GM12878 (cell line): ENCODE data around the gene TOB1. TPM values are rescaled to one million over a fixed set of nuclear protein-coding genes. Genes with fewer than 3 reads are reported as not detected.

Source experiments
- ATAC-seq: fragments of 200-7000 bp; cut with Tn5 transposase; 3 replicates; pipeline ENCODE4 v1.9.1; 2020; ENCODE audit warnings: mild to moderate bottlenecking, moderate library complexity
- BruUV-seq: library from RNA; stranded (reverse); fragments of 400-500 nt; replicated peaks from 2 replicates; lab custom pipeline; 2021; lab: Mats Ljungman, UMichigan
- CTCF ChIA-PET: fragments of 300-600 bp; sonication (Branson Sonifier 250); formaldehyde crosslinking; extraction: SDS; loops from one replicate; lab custom pipeline; 2021; ENCODE audit warnings: inconsistent platforms; lab: Yijun Ruan, JAX
- POLR2A ChIA-PET: fragments of 350-600 bp; formaldehyde crosslinking; extraction: SDS; loops from one replicate; lab custom pipeline; 2021; ENCODE audit warnings: inconsistent platforms; lab: Charles Lee
- RAD21 ChIA-PET: fragments of 300-600 bp; sonication (Branson Sonifier 250); formaldehyde crosslinking; loops from one replicate; lab custom pipeline; 2023; ENCODE audit warnings: antibody characterized with exemption; ENCODE audit not compliant: unreplicated experiment; lab: Charles Lee
- SMC1A ChIA-PET: fragments of 300-600 bp; sonication (Branson Sonifier 250); formaldehyde crosslinking; loops from one replicate; lab custom pipeline; 2023; ENCODE audit not compliant: unreplicated experiment, uncharacterized antibody; lab: Charles Lee
- DNase-seq: peaks from one replicate; pipeline ENCODE4 v3.0.0-alpha.2; 2011; ENCODE audit warnings: low read depth, low spot score
- FAIRE-seq: peaks from 3 replicates; lab custom pipeline; 2011; peaks lifted over from hg19 to GRCh38; lab: Jason Lieb, UNC
- H2AFZ ChIP-seq: 2 replicates; pipeline ENCODE4 v1.6.0; 2011; ENCODE audit warnings: low read depth, low read length, control low read depth; ENCODE audit not compliant: control insufficient read depth
- H3K27ac ChIP-seq: 2 replicates; pipeline ENCODE4 v1.5.1; 2011; ENCODE audit warnings: control low read depth; ENCODE audit not compliant: control insufficient read depth, insufficient read depth
- H3K27me3 ChIP-seq, 2 experiments: replicated peaks in 1 of 2; 2 replicates each; pipeline versions ENCODE4 v1.6.0 to v1.6.1; 2011; ENCODE audit warnings: low read length in 1 of 2; ENCODE audit not compliant: control insufficient read depth in 2 of 2, insufficient read depth in 2 of 2
- H3K36me3 ChIP-seq, 2 experiments: 2 replicates each; pipeline ENCODE4 v1.5.1; 2011; ENCODE audit warnings: low read length in 1 of 2; ENCODE audit not compliant: control insufficient read depth in 2 of 2, insufficient read depth in 2 of 2
- H3K4me1 ChIP-seq: 2 replicates; pipeline ENCODE4 v1.6.1; 2011; ENCODE audit warnings: mild to moderate bottlenecking, low read length, moderate library complexity, mixed read lengths; ENCODE audit not compliant: control insufficient read depth, insufficient read depth
- H3K4me2 ChIP-seq: 2 replicates; pipeline ENCODE4 v1.6.0; 2011; ENCODE audit warnings: control low read depth; ENCODE audit not compliant: control insufficient read depth, insufficient read depth
- H3K4me3 ChIP-seq: fragments of 200-600 bp; sonication (generic); 2 replicates; pipeline ENCODE4 v1.5.1; 2016
- H3K79me2 ChIP-seq: 2 replicates; pipeline ENCODE4 v1.6.0; 2011; ENCODE audit warnings: low read length; ENCODE audit not compliant: control insufficient read depth, insufficient read depth
- H3K9ac ChIP-seq: 2 replicates; pipeline ENCODE4 v1.8.0; 2011; ENCODE audit warnings: low read length, control low read depth, mixed read lengths; ENCODE audit not compliant: control insufficient read depth, insufficient read depth
- H3K9me3 ChIP-seq: replicated peaks from 3 replicates; pipeline ENCODE4 v1.5.1; 2011; ENCODE audit warnings: mild to moderate bottlenecking, low read length; ENCODE audit not compliant: control insufficient read depth, insufficient read depth
- H4K20me1 ChIP-seq: 2 replicates; pipeline ENCODE4 v1.6.0; 2011; ENCODE audit not compliant: control insufficient read depth, insufficient read depth
- CREM ChIP-seq: IDR thresholded peaks from 2 replicates; pipeline ENCODE4 v1.6.1; 2014; ENCODE audit warnings: antibody characterized with exemption, low read depth
- MXI1 ChIP-seq: fragments of 150-350 bp; IDR thresholded peaks from 2 replicates; pipeline ENCODE4 v1.6.1; 2011; ENCODE audit warnings: low read depth, mild to moderate bottlenecking, inconsistent platforms, low read length, improper control_type of control experiment
- POU2F2 ChIP-seq: IDR thresholded peaks from 3 replicates; pipeline ENCODE4 v1.6.1; 2011; ENCODE audit warnings: low read depth, mild to moderate bottlenecking, low read length, borderline replicate concordance
- RAD51 ChIP-seq: fragments of 450-650 bp; IDR thresholded peaks from 2 replicates; pipeline ENCODE4 v1.6.1; 2016; ENCODE audit warnings: moderate library complexity, mild to moderate bottlenecking, inconsistent platforms
- WGBS: methylation state at CpG from one replicate; pipeline ENCODE4 v1.1.6; 2016; ENCODE audit warnings: low lambda C conversion rate; ENCODE audit not compliant: insufficient replicate concordance, insufficient coverage; ENCODE audit errors: missing lambda C conversion rate; 5-methylcytosine and 5-hydroxymethylcytosine counted together
- in situ Hi-C: fragments of 300-500 bp; cut with MboI; formaldehyde crosslinking; loops from 9 replicates; pipeline ENCODE4 v1.14.3; 2018; ENCODE audit warnings: mixed read lengths
- intact Hi-C: fragments of 100-400 bp; cut with micrococcal nuclease; formaldehyde crosslinking; loops from one replicate; pipeline ENCODE4 v1.14.2; 2022; ENCODE audit not compliant: unreplicated experiment
- polyA plus RNA-seq, 11 experiments: library from polyadenylated mRNA; depleted of rRNA in 4 of 11; unstranded in 6 of 11; stranded (reverse) in 5 of 11; fragments of >200 nt; fragmentation: Nextera tagmentation in 4 of 11; fragmentation: Illumina TruSeq in 1 of 11; extraction: Ambion mirVana in 4 of 11; extraction: Trizol in 1 of 11; gene quantifications; 1 replicate in 1 of 11; 2 replicates in 10 of 11; pipeline versions ENCODE4 v1.2.1 to v1.2.3, GENCODE V29; 2011 to 2016; ENCODE audit warnings: inconsistent platforms in 2 of 11, missing spikeins in 2 of 11, low read depth in 1 of 11
- total RNA-seq, 4 experiments: library from RNA; depleted of rRNA in 3 of 4; stranded (reverse); fragments of >200 nt in 3 of 4; fragmentation: Illumina TruSeq in 1 of 4; extraction: Trizol in 1 of 4; gene quantifications; 2 replicates each; pipeline versions ENCODE4 v1.2.1 to v1.2.3, GENCODE V29; 2013 to 2021

TOB1 gene
- total and polyA plus RNA-seq, 10 of the 15 experiments (the other 5 are each of a cell fraction or from before 2014, with no cell fraction given) = 5.0 to 32.4 (median 13.7) TPM

- H3K9me3 ChIP-seq = no peaks in the 10 kb centered on the region
- SMC1A ChIA-PET = interaction anchor here (1.4 kb wide), 1 partner anchor 16 kb away, joined by 4 read pairs; no protein-coding TSS in a partner anchor
These were observed 37.7 kb upstream of the TOB1 start for GRCh38 chr17:50903604-50904517.

More at GRCh38 chr17:50903604-50904517, 37.7 kb upstream of the TOB1 start:
- no peaks in the 10 kb centered on the region for H4K20me1 ChIP-seq
- ChIA-PET CTCF (interaction anchor here (1.0 kb wide), 1 partner anchor 46 kb away, joined by 4 read pairs; no protein-coding TSS in a partner anchor), RAD21 (interaction anchor here (1.3 kb wide), 1 partner anchor 37 kb away, joined by 3 read pairs; the partner anchor contains the start of gene TOB1), POLR2A (interaction anchor here (1.0 to 1.3 kb wide), 2 partner anchors 32 to 39 kb away, joined by 3 read pairs; no protein-coding TSS in a partner anchor)
- no peaks in the 10 kb centered on the region for H3K79me2 ChIP-seq
- peaks cover 0 to 1% of the 10 kb centered on the region in 2 experiments; a peak in 1 of 4 replicates for H3K27me3 ChIP-seq
- DNase-seq (no peak), ATAC-seq (peak; percentile 75), FAIRE-seq (no peak)
- no TSS peak for BruUV-seq
- 46% methylated on average over 10 of the region's 10 CpGs for WGBS
- no peak overlapping the region for H3K27ac ChIP-seq
- intact Hi-C loops = no loop called here
- in situ Hi-C loops = no loop called here
- TF ChIP-seq MXI1 = no peak
- 0 out of 2 replicates have a peak, but pooled peaks have one; percentile 18 for TF ChIP-seq CREM
- TF ChIP-seq POU2F2 = peak; percentile 73; the same call in 2 of the 3 replicates
- TF ChIP-seq RAD51 = 0 out of 2 replicates have a peak, but pooled peaks have one; percentile 12
- no peaks in the 10 kb centered on the region for H3K36me3 ChIP-seq
- peaks cover 13% of the 10 kb centered on the region for H3K4me1 ChIP-seq
- no peak overlapping the region for H3K9ac ChIP-seq
- H3K4me2 ChIP-seq = peak overlapping the region; percentile 22
- H2AFZ ChIP-seq = peak overlapping the region; percentile 68
- no peak overlapping the region for H3K4me3 ChIP-seq
